ENCODE results near the gene TBPL1. TPM values are rescaled to one million over a fixed set of nuclear protein-coding genes. Genes with fewer than 3 reads are reported as not detected.

Gene TBPL1
- total and polyA plus RNA-seq, 9 of the 15 experiments (the other 6 are each of a cell fraction or from before 2014, with no cell fraction given) = 78.1 to 152 (median 107) TPM

DNA sequence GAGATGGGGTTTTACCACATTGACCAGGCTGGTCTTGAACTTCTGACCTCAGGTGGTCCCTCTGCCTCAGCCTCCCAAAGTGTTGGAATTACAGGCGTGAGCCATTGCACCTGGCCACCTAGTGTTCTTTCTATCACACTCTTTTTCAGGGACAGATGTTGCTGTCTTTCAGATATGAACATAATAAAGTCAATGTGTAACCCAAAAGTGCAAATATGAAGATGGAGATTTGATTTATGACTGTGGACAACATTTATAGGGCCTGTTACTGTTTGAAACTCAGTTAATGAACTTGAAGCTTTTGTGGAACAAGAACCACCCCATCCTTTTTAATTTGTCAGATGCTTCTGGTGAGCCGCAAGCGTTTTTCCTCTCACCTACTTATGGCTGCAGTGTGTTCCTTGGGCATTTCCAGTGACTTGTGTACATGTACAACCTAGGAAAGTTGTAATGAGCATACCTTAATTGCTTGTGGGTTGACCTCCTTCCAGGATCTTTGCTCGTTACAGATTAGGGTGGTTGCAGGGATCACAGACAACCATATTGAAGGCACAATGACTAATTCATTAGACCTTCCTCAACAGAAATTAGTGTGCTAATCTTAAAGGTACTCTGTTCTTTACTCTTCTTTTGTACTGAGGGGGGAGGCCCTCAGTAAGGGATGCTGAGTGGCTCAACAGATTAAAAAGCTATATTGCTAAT is 6.8 kb downstream of the TBPL1 start (continued):
- TF ChIP-seq PCBP1 (IDR thresholded peaks at IDR 0.05; ENCODE audit: low read depth, low read length, poor library complexity, severe bottlenecking) (no peak), MTA2 (IDR thresholded peaks at IDR 0.05; ENCODE audit: low read depth) (peak; percentile 23; the same call in 1 of the 2 replicates), CBFB (CRISPR knock-in tag; IDR thresholded peaks at IDR 0.05) (no peak), HNRNPK (IDR thresholded peaks at IDR 0.05; ENCODE audit: low read depth, low read length, poor library complexity, severe bottlenecking) (no peak), CREM (IDR thresholded peaks at IDR 0.05; ENCODE audit: low read depth) (0 out of 2 replicates have a peak, but pooled peaks have one; percentile 19), ZNF24 (IDR thresholded peaks at IDR 0.05) (no peak), CC2D1A (IDR thresholded peaks at IDR 0.05) (peak; percentile 55; the same call in 1 of the 2 replicates), CBX8 (IDR thresholded peaks at IDR 0.05; ENCODE audit: borderline replicate concordance, extremely low read depth, low read depth, low read length, poor library complexity, severe bottlenecking) (no peak), TOE1 (IDR thresholded peaks at IDR 0.05; ENCODE audit: borderline replicate concordance) (no peak), TOE1 (CRISPR knock-in tag; IDR thresholded peaks at IDR 0.05; ENCODE audit: borderline replicate concordance, low read depth) (no peak), LCOR (CRISPR knock-in tag; IDR thresholded peaks at IDR 0.05) (peak; percentile 46; the same call in 1 of the 2 replicates)
- TF ChIP-seq, protein P1, sequence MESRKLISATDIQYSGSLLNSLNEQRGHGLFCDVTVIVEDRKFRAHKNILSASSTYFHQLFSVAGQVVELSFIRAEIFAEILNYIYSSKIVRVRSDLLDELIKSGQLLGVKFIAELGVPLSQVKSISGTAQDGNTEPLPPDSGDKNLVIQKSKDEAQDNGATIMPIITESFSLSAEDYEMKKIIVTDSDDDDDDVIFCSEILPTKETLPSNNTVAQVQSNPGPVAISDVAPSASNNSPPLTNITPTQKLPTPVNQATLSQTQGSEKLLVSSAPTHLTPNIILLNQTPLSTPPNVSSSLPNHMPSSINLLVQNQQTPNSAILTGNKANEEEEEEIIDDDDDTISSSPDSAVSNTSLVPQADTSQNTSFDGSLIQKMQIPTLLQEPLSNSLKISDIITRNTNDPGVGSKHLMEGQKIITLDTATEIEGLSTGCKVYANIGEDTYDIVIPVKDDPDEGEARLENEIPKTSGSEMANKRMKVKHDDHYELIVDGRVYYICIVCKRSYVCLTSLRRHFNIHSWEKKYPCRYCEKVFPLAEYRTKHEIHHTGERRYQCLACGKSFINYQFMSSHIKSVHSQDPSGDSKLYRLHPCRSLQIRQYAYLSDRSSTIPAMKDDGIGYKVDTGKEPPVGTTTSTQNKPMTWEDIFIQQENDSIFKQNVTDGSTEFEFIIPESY (CRISPR knock-in tag; IDR thresholded peaks at IDR 0.05) = 0 out of 2 replicates have a peak, but pooled peaks have one; percentile 31
- TF ChIP-seq, protein P2, sequence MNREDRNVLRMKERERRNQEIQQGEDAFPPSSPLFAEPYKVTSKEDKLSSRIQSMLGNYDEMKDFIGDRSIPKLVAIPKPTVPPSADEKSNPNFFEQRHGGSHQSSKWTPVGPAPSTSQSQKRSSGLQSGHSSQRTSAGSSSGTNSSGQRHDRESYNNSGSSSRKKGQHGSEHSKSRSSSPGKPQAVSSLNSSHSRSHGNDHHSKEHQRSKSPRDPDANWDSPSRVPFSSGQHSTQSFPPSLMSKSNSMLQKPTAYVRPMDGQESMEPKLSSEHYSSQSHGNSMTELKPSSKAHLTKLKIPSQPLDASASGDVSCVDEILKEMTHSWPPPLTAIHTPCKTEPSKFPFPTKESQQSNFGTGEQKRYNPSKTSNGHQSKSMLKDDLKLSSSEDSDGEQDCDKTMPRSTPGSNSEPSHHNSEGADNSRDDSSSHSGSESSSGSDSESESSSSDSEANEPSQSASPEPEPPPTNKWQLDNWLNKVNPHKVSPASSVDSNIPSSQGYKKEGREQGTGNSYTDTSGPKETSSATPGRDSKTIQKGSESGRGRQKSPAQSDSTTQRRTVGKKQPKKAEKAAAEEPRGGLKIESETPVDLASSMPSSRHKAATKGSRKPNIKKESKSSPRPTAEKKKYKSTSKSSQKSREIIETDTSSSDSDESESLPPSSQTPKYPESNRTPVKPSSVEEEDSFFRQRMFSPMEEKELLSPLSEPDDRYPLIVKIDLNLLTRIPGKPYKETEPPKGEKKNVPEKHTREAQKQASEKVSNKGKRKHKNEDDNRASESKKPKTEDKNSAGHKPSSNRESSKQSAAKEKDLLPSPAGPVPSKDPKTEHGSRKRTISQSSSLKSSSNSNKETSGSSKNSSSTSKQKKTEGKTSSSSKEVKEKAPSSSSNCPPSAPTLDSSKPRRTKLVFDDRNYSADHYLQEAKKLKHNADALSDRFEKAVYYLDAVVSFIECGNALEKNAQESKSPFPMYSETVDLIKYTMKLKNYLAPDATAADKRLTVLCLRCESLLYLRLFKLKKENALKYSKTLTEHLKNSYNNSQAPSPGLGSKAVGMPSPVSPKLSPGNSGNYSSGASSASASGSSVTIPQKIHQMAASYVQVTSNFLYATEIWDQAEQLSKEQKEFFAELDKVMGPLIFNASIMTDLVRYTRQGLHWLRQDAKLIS (CRISPR knock-in tag; IDR thresholded peaks at IDR 0.05) = no peak
- TF ChIP-seq, protein P3, sequence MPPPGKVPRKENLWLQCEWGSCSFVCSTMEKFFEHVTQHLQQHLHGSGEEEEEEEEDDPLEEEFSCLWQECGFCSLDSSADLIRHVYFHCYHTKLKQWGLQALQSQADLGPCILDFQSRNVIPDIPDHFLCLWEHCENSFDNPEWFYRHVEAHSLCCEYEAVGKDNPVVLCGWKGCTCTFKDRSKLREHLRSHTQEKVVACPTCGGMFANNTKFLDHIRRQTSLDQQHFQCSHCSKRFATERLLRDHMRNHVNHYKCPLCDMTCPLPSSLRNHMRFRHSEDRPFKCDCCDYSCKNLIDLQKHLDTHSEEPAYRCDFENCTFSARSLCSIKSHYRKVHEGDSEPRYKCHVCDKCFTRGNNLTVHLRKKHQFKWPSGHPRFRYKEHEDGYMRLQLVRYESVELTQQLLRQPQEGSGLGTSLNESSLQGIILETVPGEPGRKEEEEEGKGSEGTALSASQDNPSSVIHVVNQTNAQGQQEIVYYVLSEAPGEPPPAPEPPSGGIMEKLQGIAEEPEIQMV (tag; conservative IDR thresholded peaks at IDR 0.05; ENCODE audit: low read depth) = no peak
- TF ChIP-seq, protein P4, sequence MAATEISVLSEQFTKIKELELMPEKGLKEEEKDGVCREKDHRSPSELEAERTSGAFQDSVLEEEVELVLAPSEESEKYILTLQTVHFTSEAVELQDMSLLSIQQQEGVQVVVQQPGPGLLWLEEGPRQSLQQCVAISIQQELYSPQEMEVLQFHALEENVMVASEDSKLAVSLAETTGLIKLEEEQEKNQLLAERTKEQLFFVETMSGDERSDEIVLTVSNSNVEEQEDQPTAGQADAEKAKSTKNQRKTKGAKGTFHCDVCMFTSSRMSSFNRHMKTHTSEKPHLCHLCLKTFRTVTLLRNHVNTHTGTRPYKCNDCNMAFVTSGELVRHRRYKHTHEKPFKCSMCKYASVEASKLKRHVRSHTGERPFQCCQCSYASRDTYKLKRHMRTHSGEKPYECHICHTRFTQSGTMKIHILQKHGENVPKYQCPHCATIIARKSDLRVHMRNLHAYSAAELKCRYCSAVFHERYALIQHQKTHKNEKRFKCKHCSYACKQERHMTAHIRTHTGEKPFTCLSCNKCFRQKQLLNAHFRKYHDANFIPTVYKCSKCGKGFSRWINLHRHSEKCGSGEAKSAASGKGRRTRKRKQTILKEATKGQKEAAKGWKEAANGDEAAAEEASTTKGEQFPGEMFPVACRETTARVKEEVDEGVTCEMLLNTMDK (IDR thresholded peaks at IDR 0.05; ENCODE audit: borderline replicate concordance, insufficient read depth, low read depth, low read length, poor library complexity, severe bottlenecking) = no peak

Data from K562 (cell line).